Right ventricle myocardium inferior (tissue), 1 donor: ENCODE results near the gene C5AR2. TPM values are rescaled to one million over a fixed set of nuclear protein-coding genes. Genes with fewer than 3 reads are reported as not detected.
A peak's percentile ranks its signal among the peaks of the same experiment; 100 is the strongest.
"Not testable (repeated sequence)": the region's sequence is repeated elsewhere in the genome, so short reads cannot be mapped to it uniquely, and the experiment has no call there.

Source experiments
- ATAC-seq: fragments of 200-7000 bp; cut with Tn5 transposase; one replicate; pipeline ENCODE4 v1.9.1; 2020; ENCODE audit warnings: mild to moderate bottlenecking, moderate library complexity
- DNase-seq: peaks from one replicate; pipeline ENCODE4 v3.0.0; 2021; ENCODE audit errors: missing footprints
- intact Hi-C: fragments of 100-400 bp; cut with DNase I; formaldehyde crosslinking; loops from one replicate; pipeline ENCODE4 v1.11.0; 2022
- total RNA-seq: library from RNA; stranded (reverse); fragmentation: NEBNext Ultra II Directional; extraction: Animal tissue kit (Norgen Biotek cat#: 25700); gene quantifications from one replicate; pipeline ENCODE4 v1.2.1, GENCODE V29; 2021
- donor health status: DM: no; HTN: yes; CAD: no; lungs with severe emphysema.

The C5AR2 gene
- total RNA-seq, 1 donor from 2014 or later, result 0.95 TPM

DNA sequence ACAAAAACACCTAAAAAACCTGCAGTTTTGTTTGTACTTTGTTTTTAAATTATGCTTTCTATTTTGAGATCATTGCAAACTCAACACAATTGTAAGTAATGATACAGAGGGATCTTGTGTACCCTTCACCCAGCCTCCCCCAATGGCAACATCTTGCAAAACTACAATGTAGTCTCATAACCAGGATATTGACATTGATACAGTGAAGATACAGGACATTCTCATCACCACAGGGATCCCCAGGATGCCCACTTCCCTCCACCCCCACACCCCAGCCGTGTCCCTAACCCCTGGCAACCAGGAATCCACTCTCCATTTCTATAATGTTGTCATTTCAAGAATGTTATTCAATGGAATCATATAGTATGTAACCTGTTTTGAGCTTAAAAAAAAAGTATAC lies 10.3 kb upstream of the C5AR2 start:
- no peak for DNase-seq
- no peak for ATAC-seq
- intact Hi-C loops, result no loop called here

DNA sequence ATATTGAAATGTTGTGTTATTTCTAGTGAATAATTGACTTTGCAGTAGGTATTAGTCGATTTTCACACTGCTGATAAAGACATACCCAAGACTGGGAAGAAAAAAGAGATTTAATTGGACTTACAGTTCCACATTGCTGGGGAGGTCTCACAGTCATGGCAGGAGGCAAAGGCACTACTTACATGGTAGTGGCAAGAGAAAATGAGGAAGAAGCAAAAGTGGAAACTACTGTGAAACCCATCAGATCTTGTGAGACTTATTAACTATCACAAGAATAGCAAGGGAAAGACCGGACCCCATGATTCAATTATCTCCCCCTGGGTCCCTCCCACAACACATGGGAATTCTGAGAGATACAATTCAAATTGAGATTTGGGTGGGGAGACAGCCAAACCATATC lies 9.9 kb upstream of the C5AR2 start:
- no peak for DNase-seq
- intact Hi-C loops, result no loop called here
- ATAC-seq, result no peak

- ATAC-seq (no peak), DNase-seq (no peak)
- intact Hi-C loops, result no loop called here
These were observed 8.6 kb upstream of the C5AR2 start for GRCh38 chr19:47323409-47323808.

DNA sequence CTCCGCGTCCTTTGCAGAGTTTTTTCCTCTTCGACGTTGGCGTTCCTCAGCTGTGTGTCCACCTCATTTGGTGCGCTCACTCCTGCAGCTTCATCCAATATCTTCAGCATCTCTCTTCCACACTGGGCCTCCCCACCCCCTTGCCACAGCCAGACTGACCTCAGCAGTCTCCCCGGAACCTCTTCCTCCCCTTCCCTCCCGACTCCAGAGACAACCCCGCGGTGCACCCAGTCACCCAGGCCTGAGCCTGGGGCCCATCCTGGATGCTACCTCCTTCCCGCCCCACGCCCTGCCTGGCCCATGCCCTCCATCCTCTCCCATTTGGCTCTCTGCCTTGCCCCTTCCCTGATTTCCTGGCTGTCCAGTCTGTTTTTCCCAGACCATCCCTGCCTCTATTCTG lies 8.1 kb upstream of the C5AR2 start:
- intact Hi-C loops, result no loop called here
- peak; percentile 58 for ATAC-seq
- no peak for DNase-seq

DNA sequence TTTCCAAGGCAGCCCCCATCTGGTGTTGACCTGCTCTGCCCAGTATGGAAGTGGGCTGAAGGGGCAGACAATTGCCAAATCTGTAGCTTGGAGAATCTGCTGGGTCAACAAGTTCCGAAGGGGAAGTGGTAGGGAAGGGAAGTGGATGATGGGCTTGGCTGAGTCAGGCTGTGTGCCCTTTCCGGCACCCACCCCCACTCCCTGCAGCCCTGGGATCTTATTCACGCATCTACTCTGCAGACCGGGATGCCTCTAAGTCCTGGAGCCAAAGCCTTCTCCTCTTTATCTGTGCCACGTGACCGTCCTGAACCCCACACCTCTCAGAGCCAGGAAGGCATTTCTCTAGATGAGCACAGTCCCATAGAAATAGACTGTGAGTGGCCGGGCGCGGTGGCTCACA lies 7.5 kb upstream of the C5AR2 start:
- intact Hi-C loops, result no loop called here
- DNase-seq (peak; percentile 79), ATAC-seq (peak; percentile 89)

GRCh38 chr19:47330466-47330869 lies 1.5 kb upstream of the C5AR2 start:
- DNase-seq, result no peak
- intact Hi-C loops, result no loop called here
- ATAC-seq, result peak; percentile 69

- intact Hi-C loops, result no loop called here
- ATAC-seq, result no peak
- no peak for DNase-seq
These were observed 485 bp upstream of the C5AR2 start for GRCh38 chr19:47331490-47331889.

- ATAC-seq (peak; percentile 77), DNase-seq (peak; percentile 79)
- intact Hi-C loops, result not testable (repeated sequence)
These were observed 5.1 kb downstream of the C5AR2 start for GRCh38 chr19:47336765-47337718.

- no peak for DNase-seq
- no peak for ATAC-seq
- intact Hi-C loops, result no loop called here
These were observed 7.4 kb downstream of the C5AR2 start for GRCh38 chr19:47339196-47339880.

DNA sequence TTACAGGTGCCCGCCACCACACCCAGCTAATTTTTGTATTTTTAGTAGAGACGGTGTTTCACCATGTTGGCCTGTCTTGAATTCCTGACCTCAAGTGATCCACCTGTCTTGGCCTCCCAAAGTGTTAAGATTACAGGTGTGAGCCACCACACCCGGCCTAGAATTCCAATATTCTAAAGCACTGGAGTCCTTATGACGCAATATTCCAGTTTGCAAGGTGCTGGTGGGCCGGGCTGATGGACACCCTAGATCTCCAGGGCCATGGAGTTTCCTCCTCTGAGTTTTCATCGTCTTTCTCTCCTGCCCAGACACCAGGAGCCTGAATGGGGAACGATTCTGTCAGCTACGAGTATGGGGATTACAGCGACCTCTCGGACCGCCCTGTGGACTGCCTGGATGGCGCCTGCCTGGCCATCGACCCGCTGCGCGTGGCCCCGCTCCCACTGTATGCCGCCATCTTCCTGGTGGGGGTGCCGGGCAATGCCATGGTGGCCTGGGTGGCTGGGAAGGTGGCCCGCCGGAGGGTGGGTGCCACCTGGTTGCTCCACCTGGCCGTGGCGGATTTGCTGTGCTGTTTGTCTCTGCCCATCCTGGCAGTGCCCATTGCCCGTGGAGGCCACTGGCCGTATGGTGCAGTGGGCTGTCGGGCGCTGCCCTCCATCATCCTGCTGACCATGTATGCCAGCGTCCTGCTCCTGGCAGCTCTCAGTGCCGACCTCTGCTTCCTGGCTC lies 8.7 kb downstream of the C5AR2 start:
- no peak for ATAC-seq
- intact Hi-C loops, result no loop called here
- DNase-seq, result no peak

DNA sequence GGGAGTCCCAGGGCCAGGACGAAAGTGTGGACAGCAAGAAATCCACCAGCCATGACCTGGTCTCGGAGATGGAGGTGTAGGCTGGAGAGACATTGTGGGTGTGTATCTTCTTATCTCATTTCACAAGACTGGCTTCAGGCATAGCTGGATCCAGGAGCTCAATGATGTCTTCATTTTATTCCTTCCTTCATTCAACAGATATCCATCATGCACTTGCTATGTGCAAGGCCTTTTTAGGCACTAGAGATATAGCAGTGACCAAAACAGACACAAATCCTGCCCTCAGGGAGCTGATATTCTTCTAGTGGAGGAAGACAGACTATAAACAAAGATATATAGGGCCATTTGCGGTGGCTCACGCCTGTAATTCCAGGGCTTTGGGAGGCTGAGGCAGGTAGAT lies 9.8 kb downstream of the C5AR2 start:
- ATAC-seq (no peak), DNase-seq (no peak)
- intact Hi-C loops, result no loop called here

GRCh38 chr19:47343194-47343802 lies 11.3 kb downstream of the C5AR2 start:
- ATAC-seq (no peak), DNase-seq (no peak)
- intact Hi-C loops, result no loop called here

- intact Hi-C loops, result no loop called here
- DNase-seq (no peak), ATAC-seq (no peak)
These were observed 12.4 kb downstream of the C5AR2 start for GRCh38 chr19:47344425-47344824.

DNA sequence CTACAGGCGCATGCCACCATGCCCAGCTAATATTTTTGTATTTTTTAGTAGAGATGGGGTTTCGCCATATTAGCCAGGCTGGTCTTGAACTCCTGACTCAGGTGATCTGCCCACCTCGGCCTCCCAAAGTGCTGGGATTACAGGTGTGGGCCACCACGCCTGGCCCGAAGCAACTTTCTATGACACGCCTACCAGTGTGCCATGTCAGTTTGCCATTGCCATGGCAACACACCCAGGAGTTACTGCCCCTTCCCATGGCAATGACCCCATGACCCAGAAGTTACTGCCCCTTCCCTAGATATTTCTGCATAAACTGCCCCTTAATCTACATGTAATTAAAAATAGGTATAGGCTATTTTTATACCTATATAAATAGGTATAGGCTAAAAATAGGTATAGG lies 14.0 kb downstream of the C5AR2 start:
- ATAC-seq, DNase-seq, intact Hi-C loops: not testable (repeated sequence)

GRCh38 chr19:47348819-47349795 lies 17.1 kb downstream of the C5AR2 start, which contains the start of gene DHX34:
TSS of gene DHX34 (plus strand) at chr19:47349315. CDS start at chr19:47353031, 3,716 bp downstream.
- DNase-seq (peak; percentile 99), ATAC-seq (peak; percentile 100)
- intact Hi-C loops, result no loop called here

DNA sequence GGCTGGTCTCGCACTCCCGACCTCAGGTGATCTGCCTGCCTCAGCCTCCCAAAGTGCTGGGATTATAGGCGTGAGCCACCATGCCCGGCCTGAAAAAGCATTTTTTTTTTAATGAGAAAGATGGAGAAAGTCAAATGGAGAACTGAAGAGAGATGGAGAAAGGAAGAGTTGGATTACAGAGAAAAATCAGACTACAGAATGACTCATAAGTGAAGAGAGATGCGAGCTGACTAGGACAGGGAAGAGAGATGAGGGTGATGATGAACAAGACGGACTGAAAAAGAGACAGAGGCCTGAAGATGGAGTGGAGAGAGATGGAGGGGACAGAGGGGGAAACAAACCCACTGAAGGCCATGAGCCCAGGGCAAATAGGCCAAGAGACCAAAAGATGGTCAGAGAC lies 18.7 kb downstream of the C5AR2 start:
- ATAC-seq (no peak), DNase-seq (no peak)
- intact Hi-C loops, result no loop called here

GRCh38 chr19:47351548-47351947 lies 19.6 kb downstream of the C5AR2 start:
- ATAC-seq (no peak), DNase-seq (no peak)
- intact Hi-C loops, result no loop called here

- DNase-seq, result no peak
- ATAC-seq, result no peak
- intact Hi-C loops, result no loop called here
These were observed 20.1 kb downstream of the C5AR2 start for GRCh38 chr19:47352095-47352494.
